ENCODE data around the gene FUOM.

Gene FUOM

GRCh38 chr10:133310399-133310755 is 47.4 kb downstream of the FUOM start:
- no peak for TF ChIP-seq GABPA (IDR thresholded peaks at IDR 0.05; ENCODE audit: low read depth)
- TF ChIP-seq SPI1 (IDR thresholded peaks at IDR 0.05; ENCODE audit: borderline replicate concordance, low read depth) = no peak
- no peak for TF ChIP-seq POLR2AphosphoS5 (IDR thresholded peaks at IDR 0.05; ENCODE audit: low read depth)
- no peak for TF ChIP-seq CTCF (IDR thresholded peaks at IDR 0.05; ENCODE audit: insufficient read depth, low read length)
- TF ChIP-seq REST (IDR thresholded peaks at IDR 0.05; ENCODE audit: insufficient replicate concordance, low read depth) = no peak
- peak overlapping the region; percentile 93 for H3K27ac ChIP-seq (replicated peaks)
- no peak for DNase-seq (ENCODE audit: low read depth in 1 of 2, low spot score in 1 of 2)
- peak overlapping the region; percentile 82 for H3K4me3 ChIP-seq (replicated peaks; ENCODE audit: insufficient read depth, low read length)
- no peaks in the 10 kb centered on the region for H3K27me3 ChIP-seq (ENCODE audit: insufficient read depth, poor library complexity, severe bottlenecking)

- Histone ChIP-seq H3K4me3 (replicated peaks; ENCODE audit: insufficient read depth, low read length) (peak overlapping the region; percentile 82), H3K27me3 (ENCODE audit: insufficient read depth, poor library complexity, severe bottlenecking) (no peaks in the 10 kb centered on the region), H3K27ac (replicated peaks) (peak overlapping the region; percentile 93)
- peak; percentile 49 to 80 for DNase-seq (ENCODE audit: low read depth in 1 of 2, low spot score in 1 of 2)
- TF ChIP-seq POLR2AphosphoS5 (IDR thresholded peaks at IDR 0.05; ENCODE audit: low read depth) = peak; percentile 31; the same call in 1 of the 2 replicates
- TF ChIP-seq CTCF (IDR thresholded peaks at IDR 0.05; ENCODE audit: insufficient read depth, low read length) = no peak
- peak; percentile 84 for TF ChIP-seq GABPA (IDR thresholded peaks at IDR 0.05; ENCODE audit: low read depth)
- no peak; the same call in 1 of the 2 replicates for TF ChIP-seq SPI1 (IDR thresholded peaks at IDR 0.05; ENCODE audit: borderline replicate concordance, low read depth)
- no peak for TF ChIP-seq REST (IDR thresholded peaks at IDR 0.05; ENCODE audit: insufficient replicate concordance, low read depth)
Observed at GRCh38 chr10:133309720-133310398, 48.0 kb downstream of the FUOM start.

GRCh38 chr10:133309100-133309719 is 48.6 kb downstream of the FUOM start:
- Histone ChIP-seq H3K27me3 (ENCODE audit: insufficient read depth, poor library complexity, severe bottlenecking) (no peaks in the 10 kb centered on the region), H3K4me3 (replicated peaks; ENCODE audit: insufficient read depth, low read length) (peak overlapping the region; percentile 82), H3K27ac (replicated peaks) (peak overlapping the region; percentile 93)
- no peak for TF ChIP-seq GABPA (IDR thresholded peaks at IDR 0.05; ENCODE audit: low read depth)
- TF ChIP-seq POLR2AphosphoS5 (IDR thresholded peaks at IDR 0.05; ENCODE audit: low read depth) = no peak
- no peak for TF ChIP-seq REST (IDR thresholded peaks at IDR 0.05; ENCODE audit: insufficient replicate concordance, low read depth)
- no peak for TF ChIP-seq SPI1 (IDR thresholded peaks at IDR 0.05; ENCODE audit: borderline replicate concordance, low read depth)
- TF ChIP-seq CTCF (IDR thresholded peaks at IDR 0.05; ENCODE audit: insufficient read depth, low read length) = no peak
- peak; percentile 84 to 93 for DNase-seq (ENCODE audit: low read depth in 1 of 2, low spot score in 1 of 2)
